Endodermal cell (in vitro differentiated cells): ENCODE results near the gene ARL8B. TPM values are rescaled to one million over a fixed set of nuclear protein-coding genes. Genes with fewer than 3 reads are reported as not detected.
"Not testable (repeated sequence)": the region's sequence is repeated elsewhere in the genome, so short reads cannot be mapped to it uniquely, and the experiment has no call there.

Source experiments
- DNase-seq: peaks from one replicate; pipeline ENCODE4 v3.0.0-alpha.2; 2017
- H3K27ac ChIP-seq: 2 replicates; pipeline ENCODE4 v1.5.1; 2013; ENCODE audit warnings: mild to moderate bottlenecking, low read depth, low read length, moderate library complexity
- H3K27me3 ChIP-seq: 2 replicates; pipeline ENCODE4 v1.6.1; 2013; ENCODE audit warnings: mild to moderate bottlenecking, low read length, moderate library complexity; ENCODE audit not compliant: insufficient read depth, control insufficient read depth, poor library complexity, severe bottlenecking
- H3K36me3 ChIP-seq: 2 replicates; pipeline ENCODE4 v1.7.0; 2013; ENCODE audit warnings: mild to moderate bottlenecking, low read length, moderate library complexity; ENCODE audit not compliant: control insufficient read depth, insufficient read depth
- H3K4me1 ChIP-seq: one replicate; pipeline ENCODE4 v1.7.0; 2013; ENCODE audit warnings: low read length; ENCODE audit not compliant: control insufficient read depth, insufficient read depth
- H3K4me3 ChIP-seq: 2 replicates; pipeline ENCODE4 v1.5.1; 2013; ENCODE audit warnings: mild to moderate bottlenecking, low read length, moderate library complexity
- H3K9ac ChIP-seq: 2 replicates; pipeline ENCODE4 v1.6.1; 2013; ENCODE audit warnings: mild to moderate bottlenecking, low read length, moderate library complexity; ENCODE audit not compliant: poor library complexity, severe bottlenecking; ENCODE audit errors: extremely low read depth
- H3K9me3 ChIP-seq: 2 replicates; pipeline ENCODE4 v1.6.1; 2013; ENCODE audit warnings: mild to moderate bottlenecking, low read length, moderate library complexity; ENCODE audit not compliant: control insufficient read depth
- H3K27ac Mint-ChIP-seq: 2 replicates; pipeline ENCODE4 v1.8.0; 2020; ENCODE audit warnings: mixed read lengths
- H3K27me3 Mint-ChIP-seq: 2 replicates; pipeline ENCODE4 v1.8.0; 2021; ENCODE audit warnings: mild to moderate bottlenecking, mixed read lengths; ENCODE audit not compliant: insufficient read depth
- H3K36me3 Mint-ChIP-seq: 2 replicates; pipeline ENCODE4 v1.8.0; 2020; ENCODE audit warnings: low read depth, mixed read lengths
- H3K4me1 Mint-ChIP-seq: 2 replicates; pipeline ENCODE4 v1.8.0; 2020; ENCODE audit warnings: mixed read lengths
- H3K4me3 Mint-ChIP-seq: 2 replicates; pipeline ENCODE4 v1.8.0; 2020; ENCODE audit warnings: mild to moderate bottlenecking, moderate library complexity, mixed read lengths
- H3K9me3 Mint-ChIP-seq: 2 replicates; pipeline ENCODE4 v1.8.0; 2020; ENCODE audit warnings: mild to moderate bottlenecking, mixed read lengths
- WGBS, 2 experiments: methylation state at CpG; one replicate each; pipeline versions ENCODE4 v1.1.5 to v1.1.7; 2013; ENCODE audit warnings: missing lambda C conversion rate in 2 of 2, mixed read lengths in 1 of 2; ENCODE audit not compliant: insufficient coverage in 1 of 2, insufficient read length in 1 of 2; 5-methylcytosine and 5-hydroxymethylcytosine counted together
- total RNA-seq, 2 donors: library from RNA; stranded (reverse); fragmentation: NEBNext Ultra II Directional in 1 of 2; extraction: Animal tissue kit (Norgen Biotek cat#: 25700) in 1 of 2; gene quantifications; 2 replicates in 1 of 2; 3 replicates in 1 of 2; pipeline ENCODE4 v1.2.1, GENCODE V29; 2021
- TF ChIP-seq, protein P1 (sequence below): fragments of 200-600 bp; sonication (generic); conservative IDR thresholded peaks from 2 replicates; pipeline ENCODE4 v1.5.0; 2021; ENCODE audit warnings: antibody characterized with exemption, mild to moderate bottlenecking

ARL8B gene
- total RNA-seq, 2 donors from 2014 or later = 31.2 to 37.3 TPM

GRCh38 chr3:5112043-5112442 lies 10.0 kb upstream of the ARL8B start:
- H3K27me3 Mint-ChIP-seq = no peaks in the 10 kb centered on the region
- no CpG with 5 or more reads among the region's 2 CpGs for WGBS, 2 experiments
- H3K9ac ChIP-seq = no peak overlapping the region
- no peak for DNase-seq
- H3K27me3 ChIP-seq = no peaks in the 10 kb centered on the region
- TF ChIP-seq, protein P1, sequence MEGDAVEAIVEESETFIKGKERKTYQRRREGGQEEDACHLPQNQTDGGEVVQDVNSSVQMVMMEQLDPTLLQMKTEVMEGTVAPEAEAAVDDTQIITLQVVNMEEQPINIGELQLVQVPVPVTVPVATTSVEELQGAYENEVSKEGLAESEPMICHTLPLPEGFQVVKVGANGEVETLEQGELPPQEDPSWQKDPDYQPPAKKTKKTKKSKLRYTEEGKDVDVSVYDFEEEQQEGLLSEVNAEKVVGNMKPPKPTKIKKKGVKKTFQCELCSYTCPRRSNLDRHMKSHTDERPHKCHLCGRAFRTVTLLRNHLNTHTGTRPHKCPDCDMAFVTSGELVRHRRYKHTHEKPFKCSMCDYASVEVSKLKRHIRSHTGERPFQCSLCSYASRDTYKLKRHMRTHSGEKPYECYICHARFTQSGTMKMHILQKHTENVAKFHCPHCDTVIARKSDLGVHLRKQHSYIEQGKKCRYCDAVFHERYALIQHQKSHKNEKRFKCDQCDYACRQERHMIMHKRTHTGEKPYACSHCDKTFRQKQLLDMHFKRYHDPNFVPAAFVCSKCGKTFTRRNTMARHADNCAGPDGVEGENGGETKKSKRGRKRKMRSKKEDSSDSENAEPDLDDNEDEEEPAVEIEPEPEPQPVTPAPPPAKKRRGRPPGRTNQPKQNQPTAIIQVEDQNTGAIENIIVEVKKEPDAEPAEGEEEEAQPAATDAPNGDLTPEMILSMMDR = no peak
- peaks cover 7% of the 10 kb centered on the region for H3K9me3 Mint-ChIP-seq
- H3K36me3 Mint-ChIP-seq = no peaks in the 10 kb centered on the region
- no peak overlapping the region for H3K4me3 ChIP-seq
- no peaks in the 10 kb centered on the region for H3K9me3 ChIP-seq
- no peaks in the 10 kb centered on the region for H3K4me1 Mint-ChIP-seq
- no peak overlapping the region for H3K27ac ChIP-seq
- H3K4me1 ChIP-seq = no peaks in the 10 kb centered on the region
- no peak overlapping the region for H3K4me3 Mint-ChIP-seq
- H3K36me3 ChIP-seq = no peaks in the 10 kb centered on the region
- no peak overlapping the region for H3K27ac Mint-ChIP-seq

DNA sequence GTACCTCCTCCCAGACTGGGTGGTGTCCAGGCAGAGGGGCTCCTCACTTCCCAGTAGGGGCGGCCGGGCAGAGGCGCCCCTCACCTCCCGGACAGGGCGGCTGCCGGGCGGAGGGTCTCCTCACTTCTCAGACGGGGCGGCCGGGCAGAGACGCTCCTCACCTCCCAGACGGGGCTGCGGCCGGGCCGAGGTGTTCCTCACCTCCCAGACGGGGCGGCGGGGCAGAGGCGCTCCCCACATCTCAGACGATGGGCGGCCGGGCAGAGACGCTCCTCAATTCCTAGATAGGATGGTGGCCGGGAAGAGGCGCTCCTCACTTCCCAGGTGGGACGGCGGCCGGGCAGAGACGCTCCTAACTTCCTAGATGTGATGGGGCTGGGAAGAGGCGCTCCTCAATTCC lies 8.4 kb upstream of the ARL8B start:
- not testable (repeated sequence) for H3K27ac ChIP-seq, H3K4me3 ChIP-seq, H3K4me1 ChIP-seq, H3K27me3 ChIP-seq, H3K4me1 Mint-ChIP-seq, H3K36me3 ChIP-seq, H3K4me3 Mint-ChIP-seq, H3K9me3 ChIP-seq, H3K9ac ChIP-seq, H3K27ac Mint-ChIP-seq, H3K9me3 Mint-ChIP-seq, H3K27me3 Mint-ChIP-seq, H3K36me3 Mint-ChIP-seq, DNase-seq
- 96 to 98% methylated on average over 18 to 29 of the region's 30 CpGs for WGBS, 2 experiments

DNA sequence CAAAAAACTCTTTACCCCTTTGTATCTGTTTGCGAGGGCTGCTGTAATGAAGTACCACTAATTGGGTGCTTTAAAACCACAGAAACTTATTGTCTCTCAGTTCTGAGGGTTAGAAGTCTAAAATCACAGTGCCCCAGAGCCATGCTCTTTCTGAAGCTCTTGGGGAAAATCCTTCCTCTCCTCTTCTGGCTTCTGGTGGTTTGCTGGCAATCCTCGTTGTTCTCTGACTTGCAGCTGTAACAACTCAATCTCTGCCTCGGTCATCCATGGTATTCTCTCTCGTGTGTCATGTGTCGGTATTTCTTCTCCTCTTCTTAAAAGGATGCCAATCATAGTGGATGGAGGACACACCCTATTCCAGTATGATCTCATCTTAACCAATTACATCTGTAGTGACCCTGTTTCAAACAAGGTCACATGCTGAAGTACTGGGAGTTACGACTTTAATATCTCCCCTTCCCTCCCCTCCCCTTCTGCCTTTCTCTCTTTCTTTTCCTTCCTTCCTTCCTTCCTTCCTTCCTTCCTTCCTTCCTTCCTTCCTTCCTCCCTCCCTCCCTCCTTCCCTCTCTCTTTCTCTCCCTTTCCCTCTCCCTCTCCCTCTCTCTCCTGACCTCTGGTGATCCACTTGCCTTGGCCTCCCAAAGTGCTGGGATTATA lies 6.5 kb upstream of the ARL8B start:
- no peak overlapping the region for H3K9ac ChIP-seq
- no peak overlapping the region for H3K27ac ChIP-seq
- H3K36me3 Mint-ChIP-seq = no peaks in the 10 kb centered on the region
- no peaks in the 10 kb centered on the region for H3K4me1 ChIP-seq
- no peaks in the 10 kb centered on the region for H3K27me3 Mint-ChIP-seq
- H3K36me3 ChIP-seq = no peaks in the 10 kb centered on the region
- 87 to 91% methylated on average over 6 of the region's 6 CpGs for WGBS, 2 experiments
- no peak overlapping the region for H3K27ac Mint-ChIP-seq
- no peaks in the 10 kb centered on the region for H3K4me1 Mint-ChIP-seq
- no peak for DNase-seq
- H3K4me3 Mint-ChIP-seq = no peak overlapping the region
- peaks cover 7% of the 10 kb centered on the region for H3K9me3 Mint-ChIP-seq
- TF ChIP-seq, protein P1 = no peak
- H3K4me3 ChIP-seq = no peak overlapping the region
- no peaks in the 10 kb centered on the region for H3K9me3 ChIP-seq
- no peaks in the 10 kb centered on the region for H3K27me3 ChIP-seq

- Histone ChIP-seq H3K9ac (no peak overlapping the region), H3K4me1 (no peaks in the 10 kb centered on the region), H3K4me3 (no peak overlapping the region), H3K9me3 (no peaks in the 10 kb centered on the region), H3K27me3 (no peaks in the 10 kb centered on the region), H3K36me3 (no peaks in the 10 kb centered on the region), H3K27ac (no peak overlapping the region)
- TF ChIP-seq, protein P1 = no peak
- no peak overlapping the region for H3K27ac Mint-ChIP-seq
- H3K4me1 Mint-ChIP-seq = no peaks in the 10 kb centered on the region
- H3K4me3 Mint-ChIP-seq = no peak overlapping the region
- 82 to 88% methylated on average over 3 of the region's 3 CpGs for WGBS, 2 experiments
- no peaks in the 10 kb centered on the region for H3K36me3 Mint-ChIP-seq
- peaks cover 7% of the 10 kb centered on the region for H3K9me3 Mint-ChIP-seq
- no peak for DNase-seq
- H3K27me3 Mint-ChIP-seq = no peaks in the 10 kb centered on the region
Measured at GRCh38 chr3:5116538-5116937, 5.6 kb upstream of the ARL8B start.
